SU-DHL-6 (cell line): ENCODE results near the gene RGN.

Experiments
- H2AFZ ChIP-seq: fragments of 200-600 bp; sonication (generic); 2 replicates; pipeline ENCODE4 v1.6.1; 2014; ENCODE audit warnings: low read depth, mild to moderate bottlenecking, moderate library complexity, mixed read lengths, antibody characterized with exemption, low read length; ENCODE audit not compliant: severe bottlenecking
- H3F3A ChIP-seq: fragments of 200-600 bp; shearing (Covaris generic); 2 replicates; pipeline ENCODE4 v1.6.0; 2016; ENCODE audit warnings: antibody characterized with exemption, mild to moderate bottlenecking; ENCODE audit not compliant: insufficient read depth
- H3K27ac ChIP-seq: fragments of 200-600 bp; sonication (generic); 2 replicates; pipeline ENCODE4 v1.5.1; 2016; ENCODE audit warnings: low read depth, mild to moderate bottlenecking, low read length, moderate library complexity, mixed read lengths
- H3K27me3 ChIP-seq: fragments of 200-600 bp; sonication (generic), shearing (Covaris generic); 2 replicates; pipeline ENCODE4 v1.6.0; 2014; ENCODE audit warnings: mild to moderate bottlenecking, low read length
- H3K36me3 ChIP-seq: fragments of 200-600 bp; sonication (generic); 2 replicates; pipeline ENCODE4 v1.6.1; 2014; ENCODE audit warnings: mild to moderate bottlenecking, low read length, mixed read lengths
- H3K4me2 ChIP-seq: fragments of 300-600, 200-600 bp; shearing (Covaris generic), sonication (generic); 2 replicates; pipeline ENCODE4 v1.6.0; 2014; ENCODE audit warnings: low read length, low read depth, mild to moderate bottlenecking; ENCODE audit not compliant: poor library complexity, severe bottlenecking
- H3K4me3 ChIP-seq: fragments of 200-600 bp; sonication (generic); 2 replicates; pipeline ENCODE4 v1.5.1; 2014; ENCODE audit warnings: antibody characterized with exemption, low read length, mild to moderate bottlenecking, mixed read lengths; ENCODE audit not compliant: insufficient read depth, poor library complexity, severe bottlenecking
- H3K79me2 ChIP-seq: fragments of 200-600 bp; sonication (generic); 2 replicates; pipeline ENCODE4 v1.6.1; 2014; ENCODE audit warnings: mild to moderate bottlenecking, low read length, moderate library complexity; ENCODE audit not compliant: insufficient read depth
- H3K9ac ChIP-seq: fragments of 200-600 bp; sonication (generic); 2 replicates; pipeline ENCODE4 v1.7.0; 2014; ENCODE audit warnings: mild to moderate bottlenecking, low read length
- H3K9me2 ChIP-seq: fragments of 200-600 bp; sonication (generic); replicated peaks from 2 replicates; pipeline ENCODE4 v1.6.1; 2014; ENCODE audit warnings: low read length; ENCODE audit not compliant: insufficient read depth
- H3K9me3 ChIP-seq: fragments of 200-600 bp; sonication (generic); 2 replicates; pipeline ENCODE4 v1.6.1; 2014; ENCODE audit warnings: low read length, mixed read lengths; ENCODE audit not compliant: insufficient read depth
- H4K20me1 ChIP-seq: fragments of 200-600 bp; sonication (generic); 2 replicates; pipeline ENCODE4 v1.6.1; 2014; ENCODE audit warnings: low read depth, mild to moderate bottlenecking, antibody characterized with exemption, low read length, moderate library complexity, mixed read lengths
- CTCF ChIP-seq: fragments of 200-600 bp; sonication (generic); IDR thresholded peaks from one replicate; pipeline ENCODE4 v1.5.1; 2017; ENCODE audit warnings: antibody characterized with exemption, mild to moderate bottlenecking, low read length, moderate library complexity; ENCODE audit not compliant: insufficient read depth, poor library complexity, severe bottlenecking
- EZH2phosphoT487 ChIP-seq: fragments of 200-600 bp; sonication (generic), shearing (Covaris generic); conservative IDR thresholded peaks from 2 replicates; pipeline ENCODE4 v1.6.1; 2018; ENCODE audit warnings: mild to moderate bottlenecking, antibody characterized with exemption, low read length, moderate library complexity, mixed read lengths

RGN gene

GRCh38 chrX:47080215-47080914, 2.1 kb downstream of the RGN start:
- H3K36me3 ChIP-seq, result no peaks in the 10 kb centered on the region

GRCh38 chrX:47080915-47081236, 2.6 kb downstream of the RGN start:
- Histone ChIP-seq H3K9me3 (no peaks in the 10 kb centered on the region), H3K27me3 (no peaks in the 10 kb centered on the region), H3F3A (no peaks in the 10 kb centered on the region), H2AFZ (no peak overlapping the region), H3K36me3 (no peaks in the 10 kb centered on the region), H3K9ac (no peak overlapping the region), H4K20me1 (no peaks in the 10 kb centered on the region), H3K79me2 (no peaks in the 10 kb centered on the region), H3K9me2 (no peaks in the 10 kb centered on the region), H3K27ac (no peak overlapping the region), H3K4me2 (no peak overlapping the region), H3K4me3 (no peak overlapping the region)
- TF ChIP-seq CTCF (no peak), EZH2phosphoT487 (no peak)

More at GRCh38 chrX:47080215-47080914, 2.1 kb downstream of the RGN start:
- Histone ChIP-seq H2AFZ (no peak overlapping the region), H3K27me3 (no peaks in the 10 kb centered on the region), H3K9ac (no peak overlapping the region), H3F3A (no peaks in the 10 kb centered on the region), H3K9me2 (no peaks in the 10 kb centered on the region), H3K9me3 (no peaks in the 10 kb centered on the region), H3K4me2 (no peak overlapping the region), H3K79me2 (no peaks in the 10 kb centered on the region), H3K27ac (no peak overlapping the region), H3K4me3 (no peak overlapping the region), H4K20me1 (no peaks in the 10 kb centered on the region)
- TF ChIP-seq CTCF (no peak), EZH2phosphoT487 (no peak)

- Histone ChIP-seq H3K27me3 (no peaks in the 10 kb centered on the region), H3K27ac (no peak overlapping the region), H3K9ac (no peak overlapping the region), H3K4me3 (no peak overlapping the region), H4K20me1 (no peaks in the 10 kb centered on the region), H3F3A (no peaks in the 10 kb centered on the region; the same call in 1 of the 2 replicates), H3K79me2 (no peaks in the 10 kb centered on the region), H3K4me2 (no peak overlapping the region), H3K9me2 (no peaks in the 10 kb centered on the region), H2AFZ (no peak overlapping the region), H3K9me3 (no peaks in the 10 kb centered on the region), H3K36me3 (no peaks in the 10 kb centered on the region)
- no peak for TF ChIP-seq EZH2phosphoT487
- TF ChIP-seq CTCF, result no peak
These were observed 13.0 kb downstream of the RGN start for GRCh38 chrX:47091149-47091775.
